ENCODE data around the gene CLK2. TPM values are rescaled to one million over a fixed set of nuclear protein-coding genes. Genes with fewer than 3 reads are reported as not detected.

Gene CLK2
- total and polyA plus RNA-seq, 2 of the 13 experiments (the other 11 are each of a cell fraction or from before 2014, with no cell fraction given), result 20.1 to 73.5 TPM

DNA sequence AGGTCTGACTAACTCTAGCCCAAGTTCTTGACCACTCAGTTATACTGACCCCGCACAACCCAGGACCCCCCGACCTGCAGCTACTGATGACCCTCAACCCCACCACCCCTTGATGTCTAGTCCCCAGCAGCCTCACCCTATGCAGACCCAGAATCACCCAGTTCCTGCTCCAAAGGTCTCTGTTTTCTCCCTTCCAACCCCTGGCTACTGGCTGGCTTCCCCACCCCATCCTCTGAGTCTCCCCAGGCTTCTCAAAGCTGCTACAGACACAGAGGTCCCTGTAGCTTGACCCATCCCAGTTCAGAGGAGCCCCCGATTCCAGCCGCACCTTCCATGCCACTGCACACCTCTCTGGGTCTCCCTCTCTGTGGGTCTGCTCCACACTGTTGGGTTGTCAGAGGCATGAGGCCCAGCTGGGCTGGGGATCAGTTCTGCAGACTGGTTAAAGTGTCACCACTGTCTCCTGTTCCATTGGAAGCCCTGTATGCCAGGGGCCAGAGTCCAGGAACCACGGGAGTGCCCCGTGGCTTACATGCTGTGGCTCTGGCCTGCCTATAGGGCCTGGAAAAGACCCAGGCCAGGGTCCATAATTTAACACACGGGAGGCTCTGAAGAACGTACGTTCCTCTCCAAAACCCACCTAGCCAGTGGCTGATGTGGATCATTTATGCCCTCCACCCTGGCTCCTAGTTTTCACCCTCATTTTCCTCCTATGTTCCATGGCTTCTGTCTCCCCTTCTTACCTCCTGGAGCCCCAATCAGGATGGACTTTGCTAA is 27.4 kb upstream of the CLK2 start (continued):
- TF ChIP-seq SYNCRIP (IDR thresholded peaks at IDR 0.05; ENCODE audit: insufficient read depth, low read depth, low read length) (no peak), SRSF4 (IDR thresholded peaks at IDR 0.05; ENCODE audit: low read depth, low read length, poor library complexity, severe bottlenecking) (no peak), PHF8 (CRISPR knock-in tag; IDR thresholded peaks at IDR 0.05) (peak; percentile 62), KLF16 (CRISPR knock-in tag; IDR thresholded peaks at IDR 0.05) (peak in 1 of 2 experiments; percentile 63; a peak in 2 of 4 replicates), ZNF543 (CRISPR knock-in tag; IDR thresholded peaks at IDR 0.05) (peak; percentile 73; the same call in 1 of the 2 replicates), HOXA5 (CRISPR knock-in tag; IDR thresholded peaks at IDR 0.05) (peak; percentile 83; the same call in 1 of the 2 replicates), DPF2 (CRISPR knock-in tag; IDR thresholded peaks at IDR 0.05; ENCODE audit: borderline replicate concordance, low read depth) (0 out of 2 replicates have a peak, but pooled peaks have one; percentile 63), CHD4 (IDR thresholded peaks at IDR 0.05; ENCODE audit: borderline replicate concordance, low read length) (no peak), ETV6 (CRISPR knock-in tag; conservative IDR thresholded peaks at IDR 0.05) (no peak), KDM5B (CRISPR knock-in tag; IDR thresholded peaks at IDR 0.05; ENCODE audit: borderline replicate concordance) (peak; percentile 89), ZBTB44 (CRISPR knock-in tag; IDR thresholded peaks at IDR 0.05) (no peak), ZNF292 (CRISPR knock-in tag; IDR thresholded peaks at IDR 0.05; ENCODE audit: borderline replicate concordance, low read depth) (peak; percentile 89; the same call in 1 of the 2 replicates), TCF7 (IDR thresholded peaks at IDR 0.05; ENCODE audit: low read depth) (no peak)
- TF ChIP-seq, protein P1, sequence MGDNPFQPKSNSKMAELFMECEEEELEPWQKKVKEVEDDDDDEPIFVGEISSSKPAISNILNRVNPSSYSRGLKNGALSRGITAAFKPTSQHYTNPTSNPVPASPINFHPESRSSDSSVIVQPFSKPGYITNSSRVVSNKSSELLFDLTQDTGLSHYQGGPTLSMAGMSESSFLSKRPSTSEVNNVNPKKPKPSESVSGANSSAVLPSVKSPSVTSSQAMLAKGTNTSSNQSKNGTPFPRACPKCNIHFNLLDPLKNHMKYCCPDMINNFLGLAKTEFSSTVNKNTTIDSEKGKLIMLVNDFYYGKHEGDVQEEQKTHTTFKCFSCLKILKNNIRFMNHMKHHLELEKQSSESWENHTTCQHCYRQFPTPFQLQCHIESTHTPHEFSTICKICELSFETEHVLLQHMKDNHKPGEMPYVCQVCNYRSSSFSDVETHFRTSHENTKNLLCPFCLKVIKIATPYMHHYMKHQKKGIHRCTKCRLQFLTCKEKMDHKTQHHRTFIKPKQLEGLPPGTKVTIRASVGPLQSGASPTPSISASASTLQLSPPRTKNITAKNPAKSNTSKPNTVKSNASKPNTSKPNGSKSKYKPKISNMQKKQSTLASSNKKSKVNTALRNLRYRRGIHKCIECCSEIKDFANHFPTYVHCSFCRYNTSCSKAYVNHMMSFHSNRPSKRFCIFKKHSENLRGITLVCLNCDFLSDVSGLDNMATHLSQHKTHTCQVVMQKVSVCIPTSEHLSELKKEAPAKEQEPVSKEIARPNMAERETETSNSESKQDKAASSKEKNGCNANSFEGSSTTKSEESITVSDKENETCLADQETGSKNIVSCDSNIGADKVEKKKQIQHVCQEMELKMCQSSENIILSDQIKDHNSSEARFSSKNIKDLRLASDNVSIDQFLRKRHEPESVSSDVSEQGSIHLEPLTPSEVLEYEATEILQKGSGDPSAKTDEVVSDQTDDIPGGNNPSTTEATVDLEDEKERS (CRISPR knock-in tag; IDR thresholded peaks at IDR 0.05), result no peak
- TF ChIP-seq, protein P2, sequence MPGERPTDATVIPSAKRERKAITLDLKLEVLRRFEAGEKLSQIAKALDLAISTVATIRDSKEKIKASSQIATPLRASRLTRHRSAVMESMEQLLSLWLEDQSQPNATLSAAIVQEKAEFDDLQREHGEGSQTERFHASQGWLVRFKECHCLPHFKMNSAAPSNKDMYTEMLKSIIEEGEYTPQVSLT (CRISPR knock-in tag; IDR thresholded peaks at IDR 0.05; ENCODE audit: borderline replicate concordance, low read depth), result no peak
- TF ChIP-seq, protein P3, sequence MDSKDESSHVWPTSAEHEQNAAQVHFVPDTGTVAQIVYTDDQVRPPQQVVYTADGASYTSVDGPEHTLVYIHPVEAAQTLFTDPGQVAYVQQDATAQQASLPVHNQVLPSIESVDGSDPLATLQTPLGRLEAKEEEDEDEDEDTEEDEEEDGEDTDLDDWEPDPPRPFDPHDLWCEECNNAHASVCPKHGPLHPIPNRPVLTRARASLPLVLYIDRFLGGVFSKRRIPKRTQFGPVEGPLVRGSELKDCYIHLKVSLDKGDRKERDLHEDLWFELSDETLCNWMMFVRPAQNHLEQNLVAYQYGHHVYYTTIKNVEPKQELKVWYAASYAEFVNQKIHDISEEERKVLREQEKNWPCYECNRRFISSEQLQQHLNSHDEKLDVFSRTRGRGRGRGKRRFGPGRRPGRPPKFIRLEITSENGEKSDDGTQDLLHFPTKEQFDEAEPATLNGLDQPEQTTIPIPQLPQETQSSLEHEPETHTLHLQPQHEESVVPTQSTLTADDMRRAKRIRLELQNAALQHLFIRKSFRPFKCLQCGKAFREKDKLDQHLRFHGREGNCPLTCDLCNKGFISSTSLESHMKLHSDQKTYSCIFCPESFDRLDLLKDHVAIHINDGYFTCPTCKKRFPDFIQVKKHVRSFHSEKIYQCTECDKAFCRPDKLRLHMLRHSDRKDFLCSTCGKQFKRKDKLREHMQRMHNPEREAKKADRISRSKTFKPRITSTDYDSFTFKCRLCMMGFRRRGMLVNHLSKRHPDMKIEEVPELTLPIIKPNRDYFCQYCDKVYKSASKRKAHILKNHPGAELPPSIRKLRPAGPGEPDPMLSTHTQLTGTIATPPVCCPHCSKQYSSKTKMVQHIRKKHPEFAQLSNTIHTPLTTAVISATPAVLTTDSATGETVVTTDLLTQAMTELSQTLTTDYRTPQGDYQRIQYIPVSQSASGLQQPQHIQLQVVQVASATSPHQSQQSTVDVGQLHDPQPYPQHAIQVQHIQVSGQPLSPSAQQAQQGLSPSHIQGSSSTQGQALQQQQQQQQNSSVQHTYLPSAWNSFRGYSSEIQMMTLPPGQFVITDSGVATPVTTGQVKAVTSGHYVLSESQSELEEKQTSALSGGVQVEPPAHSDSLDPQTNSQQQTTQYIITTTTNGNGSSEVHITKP (CRISPR knock-in tag; IDR thresholded peaks at IDR 0.05; ENCODE audit: low read depth), result peak; percentile 71
- TF ChIP-seq, protein P4, sequence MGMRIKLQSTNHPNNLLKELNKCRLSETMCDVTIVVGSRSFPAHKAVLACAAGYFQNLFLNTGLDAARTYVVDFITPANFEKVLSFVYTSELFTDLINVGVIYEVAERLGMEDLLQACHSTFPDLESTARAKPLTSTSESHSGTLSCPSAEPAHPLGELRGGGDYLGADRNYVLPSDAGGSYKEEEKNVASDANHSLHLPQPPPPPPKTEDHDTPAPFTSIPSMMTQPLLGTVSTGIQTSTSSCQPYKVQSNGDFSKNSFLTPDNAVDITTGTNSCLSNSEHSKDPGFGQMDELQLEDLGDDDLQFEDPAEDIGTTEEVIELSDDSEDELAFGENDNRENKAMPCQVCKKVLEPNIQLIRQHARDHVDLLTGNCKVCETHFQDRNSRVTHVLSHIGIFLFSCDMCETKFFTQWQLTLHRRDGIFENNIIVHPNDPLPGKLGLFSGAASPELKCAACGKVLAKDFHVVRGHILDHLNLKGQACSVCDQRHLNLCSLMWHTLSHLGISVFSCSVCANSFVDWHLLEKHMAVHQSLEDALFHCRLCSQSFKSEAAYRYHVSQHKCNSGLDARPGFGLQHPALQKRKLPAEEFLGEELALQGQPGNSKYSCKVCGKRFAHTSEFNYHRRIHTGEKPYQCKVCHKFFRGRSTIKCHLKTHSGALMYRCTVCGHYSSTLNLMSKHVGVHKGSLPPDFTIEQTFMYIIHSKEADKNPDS (CRISPR knock-in tag; IDR thresholded peaks at IDR 0.05), result no peak

Data from HepG2 (cell line).